Activated CD4-positive, CD25-positive, alpha-beta regulatory T cell treated with anti-CD3 and anti-CD28 coated beads, Interleukin-2, amount 50 U/mL, for 16 hours (primary cell): ENCODE measurements around the gene TSPYL2.

Source experiments
- DNase-seq: peaks from one replicate; pipeline ENCODE4 v3.0.0-alpha.2; 2020; ENCODE audit warnings: low read depth, low spot score

The TSPYL2 gene

GRCh38 chrX:53081925-53082772, at the start of gene TSPYL2:
TSS of gene TSPYL2 (plus strand) at chrX:53082367. CDS start at chrX:53082499, 132 bp downstream.
- peak; percentile 83 for DNase-seq

GRCh38 chrX:53036149-53036548, 46.0 kb upstream of the TSPYL2 start:
- no peak for DNase-seq

GRCh38 chrX:53039236-53039635, 42.9 kb upstream of the TSPYL2 start:
- DNase-seq, result no peak

GRCh38 chrX:53044995-53045394, 37.2 kb upstream of the TSPYL2 start:
- DNase-seq, result no peak

- DNase-seq, result no peak
Measured at GRCh38 chrX:53047228-53047627, 34.9 kb upstream of the TSPYL2 start.

GRCh38 chrX:53048169-53049126, 33.7 kb upstream of the TSPYL2 start, which contains the start of gene GPR173:
TSS of gene GPR173 (plus strand) at chrX:53048789. CDS start at chrX:53076622, 27,833 bp downstream.
- DNase-seq, result no peak

GRCh38 chrX:53049127-53049517, 33.0 kb upstream of the TSPYL2 start:
- no peak for DNase-seq

GRCh38 chrX:53050841-53051240, 31.3 kb upstream of the TSPYL2 start:
- DNase-seq, result no peak

GRCh38 chrX:53055244-53055849, 26.8 kb upstream of the TSPYL2 start:
- DNase-seq, result no peak

- DNase-seq, result no peak
Measured at GRCh38 chrX:53056292-53056691, 25.9 kb upstream of the TSPYL2 start.

- DNase-seq, result no peak
Measured at GRCh38 chrX:53065104-53065503, 17.1 kb upstream of the TSPYL2 start.

GRCh38 chrX:53071064-53071463, 11.1 kb upstream of the TSPYL2 start:
- DNase-seq, result no peak

- DNase-seq, result no peak
Measured at GRCh38 chrX:53071604-53072417, 10.4 kb upstream of the TSPYL2 start.

GRCh38 chrX:53072418-53073114, 9.6 kb upstream of the TSPYL2 start:
- DNase-seq, result no peak

GRCh38 chrX:53073115-53073586, 9.0 kb upstream of the TSPYL2 start:
- no peak for DNase-seq

- no peak for DNase-seq
Measured at GRCh38 chrX:53075011-53075410, 7.2 kb upstream of the TSPYL2 start.

GRCh38 chrX:53076671-53077070, 5.5 kb upstream of the TSPYL2 start:
- no peak for DNase-seq

- no peak for DNase-seq
Measured at GRCh38 chrX:53077207-53078197, 4.7 kb upstream of the TSPYL2 start.

GRCh38 chrX:53078943-53079342, 3.2 kb upstream of the TSPYL2 start:
- no peak for DNase-seq
